Heart right ventricle (tissue), 16 donors: ENCODE data around the gene STUM. TPM values are rescaled to one million over a fixed set of nuclear protein-coding genes. Genes with fewer than 3 reads are reported as not detected.

ENCODE experiments used
- ATAC-seq, 8 donors: fragments of 200-7000 bp; cut with Tn5 transposase; one replicate each; pipeline ENCODE4 v1.9.1; 2020; ENCODE audit warnings: mild to moderate bottlenecking in 8 of 8, moderate library complexity in 8 of 8, moderate number of reproducible peaks in 1 of 8
- DNase-seq, 2 donors: peaks; one replicate each; pipeline ENCODE4 v3.0.0-alpha.2; 2020
- H3K27ac ChIP-seq, 10 donors: fragments of 200-600 bp; sonication (generic) in 2 of 10; one replicate each; pipeline versions ENCODE4 v1.5.0 to v1.8.0; 2020 to 2022; ENCODE audit warnings: mild to moderate bottlenecking in 3 of 10
- H3K27me3 ChIP-seq, 7 donors: fragments of 200-600 bp; one replicate each; pipeline ENCODE4 v1.8.0; 2021 to 2022; ENCODE audit warnings: mild to moderate bottlenecking in 2 of 7
- H3K36me3 ChIP-seq, 9 donors: fragments of 200-600 bp; sonication (generic) in 1 of 9; one replicate each; pipeline versions ENCODE4 v1.5.0 to v1.8.0; 2020 to 2022; ENCODE audit warnings: mild to moderate bottlenecking in 2 of 9
- H3K4me1 ChIP-seq, 9 donors: fragments of 200-600 bp; sonication (generic) in 1 of 9; one replicate each; pipeline versions ENCODE4 v1.5.0 to v1.8.0; 2020 to 2022; ENCODE audit warnings: mild to moderate bottlenecking in 4 of 9
- H3K4me3 ChIP-seq, 10 donors: fragments of 200-600 bp; sonication (generic) in 2 of 10; one replicate each; pipeline versions ENCODE4 v1.5.0 to v1.8.0; 2020 to 2022; ENCODE audit warnings: mild to moderate bottlenecking in 7 of 10, moderate library complexity in 2 of 10
- H3K9me3 ChIP-seq, 11 donors: fragments of 200-600 bp in 10 of 11; sonication (generic) in 2 of 11; one replicate each; pipeline versions ENCODE4 v1.5.0 to v1.8.0; 2013 to 2022; ENCODE audit warnings: mild to moderate bottlenecking in 2 of 11, control low read depth in 1 of 11, moderate library complexity in 1 of 11
- CTCF ChIP-seq, 9 donors: fragments of 200-600 bp; sonication (generic) in 2 of 9; IDR thresholded peaks; one replicate each; pipeline versions ENCODE4 v1.5.0 to v1.8.0; 2021 to 2022; ENCODE audit warnings: antibody characterized with exemption in 9 of 9, mild to moderate bottlenecking in 5 of 9, moderate library complexity in 1 of 9
- WGBS, 2 donors: extraction: QIAGEN DNeasy Blood & Tissue Kit; methylation state at CpG; one replicate each; pipeline ENCODE4 v1.1.7; 2013; ENCODE audit warnings: inconsistent platforms in 1 of 2; 5-methylcytosine and 5-hydroxymethylcytosine counted together
- intact Hi-C, 10 donors: fragments of 100-400 bp; cut with DNase I; formaldehyde crosslinking; loops; one replicate each; pipeline versions ENCODE4 v1.11.1 to v1.14.2; 2022
- polyA plus RNA-seq, 2 donors: library from polyadenylated mRNA; stranded (reverse); fragments of 200-250 nt; gene quantifications; one replicate each; pipeline ENCODE4 v1.2.3, GENCODE V29; 2013
- total RNA-seq, 10 donors: library from RNA; stranded (reverse); fragmentation: NEBNext Ultra II Directional in 3 of 10; extraction: Animal tissue kit (Norgen Biotek cat#: 25700) in 3 of 10; gene quantifications; one replicate each; pipeline versions ENCODE4 v1.2.1 to v1.2.4, GENCODE V29; 2021 to 2023
- donor health status: Arrhythmogenic right ventricular cardiomyopathy.
- donor health status: ischemic (EF 13 %, LVEDD 7.1; RV severe dilation, severe dysfunction).
- donor health status: healthy with polysubstance abuse.
- donor health status: DM: no; HTN: yes; CAD: no.
- donor health status: DM: no; HTN: no; CAD: no.
- donor health status: ischemic (EF 25% LVEDD 6.9; RV normal size, moderate dysfunction).
- donor health status: ischemic (EF 25% LVEDD 5.7; RV mildly dilated, moderate dysfunction).
- donor health status: healthy.
- donor health status: DM: yes; HTN: yes; CAD: no.
- donor health status: Ischemic cardiomyopathy.
- donor health status: ischemic (EF 35%, LVEDD 5.7; RV mildly dilated, moderate dysfunction).
- donor health status: nonischemic (EF 11% LVEDD 7.7; RV severe dilation, severe dysfunction).
- donor health status: DM: yes; HTN: yes; CAD: no.
- donor health status: PGD.
- donor health status: ischemic (EF 29% LVEDD 5.4; RV normal size, mild dysfunction).
- donor health status: nonischemic (EF 23%, LVEDD 6.1; RV moderate dilation, normal function).

Gene STUM
- total and polyA plus RNA-seq, 12 donors = 0.36 to 2.8 (median 0.94) TPM

DNA sequence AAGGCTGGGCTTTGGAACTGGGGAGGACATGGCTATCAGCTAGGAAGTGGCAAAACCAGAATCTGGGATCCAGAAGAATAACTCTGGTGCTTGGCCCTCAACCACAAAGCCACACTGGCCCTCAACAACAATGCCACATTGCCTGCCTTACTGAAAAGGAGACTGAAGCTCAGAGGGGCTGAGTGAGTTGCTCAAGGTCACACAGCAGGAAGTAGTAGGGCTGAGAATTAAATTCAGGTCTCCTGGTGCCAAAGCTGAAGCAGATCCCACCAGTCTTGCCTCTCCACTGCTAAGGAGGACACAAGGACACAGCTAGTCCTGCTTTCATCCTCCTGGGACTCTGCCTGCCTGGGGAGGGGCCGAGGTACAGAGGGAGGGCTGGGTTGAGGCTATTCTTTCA, 29.4 kb upstream of the STUM start:
- intact Hi-C loops = loop anchor here in 1 of 10 donors (5.0 kb wide), 1 partner anchor 82 kb away; no protein-coding TSS in a partner anchor
- Histone ChIP-seq H3K27ac (no peak overlapping the region), H3K36me3 (no peaks in the 10 kb centered on the region), H3K4me1 (peaks cover 0 to 17% (median 0%) of the 10 kb centered on the region in 9 donors), H3K9me3 (peaks cover 0 to under 1% (median 0%) of the 10 kb centered on the region in 11 donors), H3K27me3 (peaks cover 0 to 12% (median 0%) of the 10 kb centered on the region in 7 donors), H3K4me3 (no peak overlapping the region)
- WGBS, 2 donors = 88 to 94% methylated on average over 1 of the region's 1 CpG
- DNase-seq = no peak
- no peak for ATAC-seq
- no peak for TF ChIP-seq CTCF (IDR thresholded peaks at IDR 0.05)

DNA sequence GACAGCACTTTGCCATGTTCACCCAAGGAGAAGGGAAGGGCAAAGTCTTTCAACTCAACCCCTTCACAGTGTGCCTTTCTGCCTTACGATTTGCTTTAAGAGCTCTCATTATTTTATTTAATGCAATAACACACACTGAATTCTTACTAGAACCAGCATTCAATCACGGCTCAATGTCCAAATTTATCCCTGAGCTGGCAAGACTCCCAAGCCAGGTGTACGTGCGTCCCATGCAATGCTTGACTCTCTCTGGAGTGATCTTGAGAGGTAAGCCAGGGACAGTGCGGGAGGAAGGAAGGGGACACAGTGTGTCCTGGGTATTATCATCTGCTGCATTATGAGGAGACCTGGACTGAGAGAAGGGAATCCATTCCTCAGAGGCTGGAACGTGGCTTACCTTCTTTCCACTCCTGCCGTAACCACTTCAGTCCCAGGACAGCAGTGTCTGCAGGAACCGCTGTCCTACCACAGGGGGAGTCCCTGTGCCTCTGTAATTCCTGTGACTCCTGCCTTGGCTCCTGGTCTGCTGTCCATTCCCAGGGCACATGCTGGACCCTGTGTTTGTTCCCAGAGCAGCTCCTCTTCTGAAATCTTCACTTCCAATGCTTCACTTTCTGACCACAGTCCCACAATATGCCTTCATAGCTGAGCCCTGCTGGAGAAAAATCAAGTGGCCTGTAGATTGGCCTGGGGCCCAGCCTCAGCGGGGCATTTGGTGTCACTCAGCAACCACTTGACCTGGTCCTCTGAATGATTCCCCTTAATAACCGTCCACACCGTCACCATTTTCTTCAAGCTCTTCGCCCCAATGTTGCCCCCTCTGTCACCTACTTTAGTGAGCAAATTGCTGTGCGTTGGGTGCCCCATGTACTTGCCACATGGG, 28.6 kb upstream of the STUM start:
- 42 to 56% methylated on average over 13 of the region's 13 CpGs for WGBS, 2 donors
- intact Hi-C loops = loop anchor here in 2 of 10 donors (5.0 kb wide), 2 partner anchors 48 to 83 kb away; no protein-coding TSS in a partner anchor
- H3K36me3 ChIP-seq = no peaks in the 10 kb centered on the region
- H3K9me3 ChIP-seq = peaks cover 0 to 8% (median 0%) of the 10 kb centered on the region in 11 donors
- no peak overlapping the region for H3K4me3 ChIP-seq
- ATAC-seq (peak in 5 of 8 donors; percentile 24 to 66 (median 41)), DNase-seq (peak in 1 of 2 donors; percentile 28)
- peaks cover 0 to 17% (median 0%) of the 10 kb centered on the region in 9 donors for H3K4me1 ChIP-seq
- H3K27me3 ChIP-seq = peaks cover 0 to 12% (median 0%) of the 10 kb centered on the region in 7 donors
- no peak overlapping the region for H3K27ac ChIP-seq
- TF ChIP-seq CTCF (IDR thresholded peaks at IDR 0.05) = peak in 2 of 9 donors; percentile 26 to 27

- Histone ChIP-seq H3K4me3 (no peak overlapping the region), H3K27ac (no peak overlapping the region), H3K4me1 (peaks cover 0 to 17% (median 0%) of the 10 kb centered on the region in 9 donors), H3K9me3 (peaks cover 0 to 9% (median 0%) of the 10 kb centered on the region in 11 donors), H3K36me3 (no peaks in the 10 kb centered on the region), H3K27me3 (peaks cover 0 to 11% (median 0%) of the 10 kb centered on the region in 7 donors)
- no peak for ATAC-seq
- TF ChIP-seq CTCF (IDR thresholded peaks at IDR 0.05) = no peak
- whole genome bisulfite sequencing, 2 donors = 83 to 92% methylated on average over 9 of the region's 9 CpGs
- intact Hi-C loops = loop anchor here in 1 of 10 donors (5.0 kb wide), 1 partner anchor 48 kb away; no protein-coding TSS in a partner anchor
- no peak for DNase-seq
These were observed 27.8 kb upstream of the STUM start for GRCh38 chr1:226520640-226521355.
